Smooth muscle cell of the umbilical artery (primary cell): ENCODE measurements around the gene TM9SF1. TPM values are rescaled to one million over a fixed set of nuclear protein-coding genes. Genes with fewer than 3 reads are reported as not detected.

Source experiments
- total RNA-seq: library from RNA; depleted of rRNA; stranded (reverse); fragments of >200 nt; gene quantifications from 2 replicates; pipeline ENCODE4 v1.2.3, GENCODE V29; 2014

The TM9SF1 gene, protein sequence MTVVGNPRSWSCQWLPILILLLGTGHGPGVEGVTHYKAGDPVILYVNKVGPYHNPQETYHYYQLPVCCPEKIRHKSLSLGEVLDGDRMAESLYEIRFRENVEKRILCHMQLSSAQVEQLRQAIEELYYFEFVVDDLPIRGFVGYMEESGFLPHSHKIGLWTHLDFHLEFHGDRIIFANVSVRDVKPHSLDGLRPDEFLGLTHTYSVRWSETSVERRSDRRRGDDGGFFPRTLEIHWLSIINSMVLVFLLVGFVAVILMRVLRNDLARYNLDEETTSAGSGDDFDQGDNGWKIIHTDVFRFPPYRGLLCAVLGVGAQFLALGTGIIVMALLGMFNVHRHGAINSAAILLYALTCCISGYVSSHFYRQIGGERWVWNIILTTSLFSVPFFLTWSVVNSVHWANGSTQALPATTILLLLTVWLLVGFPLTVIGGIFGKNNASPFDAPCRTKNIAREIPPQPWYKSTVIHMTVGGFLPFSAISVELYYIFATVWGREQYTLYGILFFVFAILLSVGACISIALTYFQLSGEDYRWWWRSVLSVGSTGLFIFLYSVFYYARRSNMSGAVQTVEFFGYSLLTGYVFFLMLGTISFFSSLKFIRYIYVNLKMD
- total RNA-seq: 90.6 and 92.9 TPM in 2 replicates

DNA sequence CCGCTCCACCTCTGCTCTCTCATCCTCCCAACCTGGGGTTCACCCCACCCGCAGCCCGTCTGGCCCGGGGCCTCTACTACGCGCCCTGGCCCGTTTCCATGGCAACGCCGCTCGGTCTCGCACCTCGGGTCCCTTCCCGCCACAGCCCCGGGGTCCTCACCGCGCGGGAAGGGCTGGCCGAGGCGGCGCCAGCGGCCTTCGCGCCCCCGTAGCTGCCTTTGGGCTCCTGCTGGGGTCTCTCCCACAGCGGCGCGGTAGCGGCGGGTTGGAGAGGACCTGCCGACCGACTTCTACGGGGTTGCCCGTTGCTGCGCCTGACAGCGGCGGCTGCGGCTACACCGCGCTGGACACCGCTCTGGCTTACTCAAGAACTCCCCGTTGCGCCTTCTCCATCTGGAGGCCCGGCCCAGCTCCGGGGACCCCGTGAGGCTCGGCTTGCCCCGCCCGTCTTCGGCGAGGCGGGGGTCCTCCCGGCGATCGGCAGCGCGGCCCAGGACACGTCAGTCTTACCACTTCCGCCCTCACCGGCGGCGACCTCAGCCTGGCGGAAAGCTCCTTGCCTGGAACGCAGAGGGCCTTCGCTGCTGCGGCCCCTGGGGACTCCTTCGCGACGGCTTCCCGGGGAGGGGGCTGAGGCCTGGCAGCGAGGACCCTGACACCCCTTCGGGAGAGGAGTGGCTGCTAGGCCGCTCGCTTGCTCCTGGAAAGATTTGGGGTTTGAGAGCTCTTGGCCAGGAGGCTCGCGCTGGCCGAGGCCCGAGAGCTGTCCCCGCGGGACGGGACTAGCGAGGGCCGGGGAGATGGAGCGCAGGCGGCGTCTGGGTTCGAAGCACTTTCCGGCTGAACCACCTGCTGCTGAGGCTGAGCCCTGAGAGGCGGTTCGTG is at the start of gene TM9SF1:
TM9SF1 (minus strand) TSS at position 256 of the 885 bp plus-strand sequence. CDS start 422 bp downstream, outside the sequence.

DNA sequence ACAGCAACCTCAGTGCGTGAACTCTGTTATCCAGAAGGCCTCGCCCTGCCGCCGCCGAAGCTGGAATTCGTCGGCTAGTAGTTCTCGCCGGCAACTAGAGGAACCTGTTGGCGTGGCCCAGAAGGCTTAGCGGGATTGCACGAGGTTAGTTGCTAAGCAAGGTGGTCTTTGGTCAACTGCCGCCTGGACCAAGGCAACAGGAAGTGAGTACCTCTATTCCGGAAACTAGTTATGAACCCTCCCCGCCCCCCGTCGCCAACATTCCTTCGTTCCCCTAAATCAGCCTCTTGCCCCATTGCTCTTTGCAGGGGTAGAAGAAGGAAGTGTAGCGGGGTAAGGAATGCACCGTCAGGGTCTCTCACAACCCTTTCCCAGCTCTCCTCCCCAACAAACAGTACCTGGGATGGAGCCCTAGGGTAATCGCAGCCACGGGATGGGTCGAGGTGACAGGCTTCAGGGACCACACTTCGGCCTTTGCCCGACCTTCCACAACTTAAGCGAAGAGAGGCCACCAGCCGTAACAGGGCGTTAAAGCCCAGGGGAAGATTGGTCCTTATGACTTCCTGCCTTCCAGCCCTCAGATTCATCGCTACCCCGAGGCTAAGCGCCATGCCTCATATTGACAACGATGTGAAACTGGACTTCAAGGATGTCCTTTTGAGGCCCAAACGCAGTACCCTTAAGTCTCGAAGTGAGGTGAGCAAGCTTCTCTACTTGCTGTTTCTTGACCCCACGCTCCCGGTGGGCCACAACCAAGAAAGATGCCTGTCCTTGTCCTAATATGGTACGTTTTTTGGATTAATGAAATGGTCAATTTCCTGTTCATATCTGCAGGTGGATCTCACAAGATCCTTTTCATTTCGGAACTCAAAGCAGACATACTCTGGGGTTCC is 37.6 kb upstream of the TM9SF1 start, which contains the start of gene GMPR2:
GMPR2 (plus strand) TSS at position 285 of the 893 bp plus-strand sequence; CDS start at position 610, 325 bp downstream.

DNA sequence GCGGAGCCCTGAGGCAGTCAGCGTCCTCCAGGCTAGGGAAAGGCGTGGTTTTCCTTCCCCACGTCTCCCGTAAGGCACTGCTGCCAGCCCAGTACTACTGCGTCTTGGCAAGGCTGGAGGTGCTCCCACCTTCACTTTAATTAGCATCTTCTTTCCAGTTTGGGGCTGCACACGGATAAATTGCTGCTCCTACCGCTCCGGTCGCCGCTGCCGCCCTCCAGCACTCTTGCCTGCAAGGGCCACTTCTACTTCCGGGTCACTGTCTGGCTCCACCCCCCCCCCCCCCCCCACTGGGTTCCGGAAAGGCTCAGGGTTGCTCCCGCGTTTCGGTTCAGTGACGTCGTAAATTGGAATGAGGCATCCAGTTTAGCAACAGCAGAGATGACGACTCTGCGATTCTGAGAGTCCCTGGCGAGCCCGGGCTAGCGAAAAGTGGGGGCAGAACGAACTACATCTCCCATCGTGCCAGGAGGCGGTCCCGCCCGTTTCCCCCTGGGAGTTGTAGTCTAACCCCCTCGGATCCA is 36.9 kb upstream of the TM9SF1 start, which contains the start of gene NEDD8:
NEDD8 (minus strand) TSS at position 247 of the 524 bp plus-strand sequence; CDS start at position 147, 100 bp downstream.

DNA sequence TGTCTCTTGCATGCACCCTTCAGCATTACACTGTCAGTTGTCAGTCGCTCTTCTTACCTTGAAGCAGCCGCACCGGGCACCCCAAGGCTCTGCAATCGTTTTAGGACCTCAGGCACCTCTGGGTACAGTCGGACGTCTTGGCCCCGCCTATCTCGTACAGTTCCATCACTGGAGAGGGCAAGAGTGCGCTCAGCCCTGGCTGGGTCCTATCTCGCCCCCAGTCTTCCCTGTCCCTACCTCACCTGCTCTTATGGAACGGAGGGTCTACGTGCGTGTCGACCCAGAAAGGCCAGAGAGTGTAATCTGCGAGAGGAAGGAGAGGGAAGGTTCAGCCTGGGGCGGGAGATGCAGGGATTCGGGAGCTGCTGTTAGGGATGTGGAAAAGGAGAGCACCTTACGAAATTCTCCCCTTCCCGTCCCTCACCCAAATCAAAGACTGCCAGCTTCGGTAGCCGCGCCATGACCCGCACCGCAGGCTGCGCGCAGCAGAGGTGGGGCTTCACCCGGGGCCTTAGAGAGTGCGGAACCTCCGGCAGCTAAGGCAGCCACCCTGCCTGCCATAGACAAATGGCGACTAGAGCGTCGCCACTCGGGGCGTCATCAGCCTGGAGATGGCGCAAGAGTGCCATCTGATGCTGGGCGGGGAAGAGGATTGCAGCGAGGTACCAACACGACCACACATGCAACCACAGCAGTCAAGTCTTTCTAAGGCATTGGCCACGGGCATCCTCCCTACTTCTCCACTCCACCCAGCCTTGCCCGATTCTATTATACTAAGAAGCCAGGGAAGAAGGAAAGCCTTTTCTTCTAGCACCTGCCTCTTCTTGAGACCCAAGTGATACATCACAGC is 20.5 kb upstream of the TM9SF1 start, which contains the start of gene MDP1:
MDP1 (minus strand) TSS at position 572 of the 850 bp plus-strand sequence; CDS start at position 461, 111 bp downstream.

DNA sequence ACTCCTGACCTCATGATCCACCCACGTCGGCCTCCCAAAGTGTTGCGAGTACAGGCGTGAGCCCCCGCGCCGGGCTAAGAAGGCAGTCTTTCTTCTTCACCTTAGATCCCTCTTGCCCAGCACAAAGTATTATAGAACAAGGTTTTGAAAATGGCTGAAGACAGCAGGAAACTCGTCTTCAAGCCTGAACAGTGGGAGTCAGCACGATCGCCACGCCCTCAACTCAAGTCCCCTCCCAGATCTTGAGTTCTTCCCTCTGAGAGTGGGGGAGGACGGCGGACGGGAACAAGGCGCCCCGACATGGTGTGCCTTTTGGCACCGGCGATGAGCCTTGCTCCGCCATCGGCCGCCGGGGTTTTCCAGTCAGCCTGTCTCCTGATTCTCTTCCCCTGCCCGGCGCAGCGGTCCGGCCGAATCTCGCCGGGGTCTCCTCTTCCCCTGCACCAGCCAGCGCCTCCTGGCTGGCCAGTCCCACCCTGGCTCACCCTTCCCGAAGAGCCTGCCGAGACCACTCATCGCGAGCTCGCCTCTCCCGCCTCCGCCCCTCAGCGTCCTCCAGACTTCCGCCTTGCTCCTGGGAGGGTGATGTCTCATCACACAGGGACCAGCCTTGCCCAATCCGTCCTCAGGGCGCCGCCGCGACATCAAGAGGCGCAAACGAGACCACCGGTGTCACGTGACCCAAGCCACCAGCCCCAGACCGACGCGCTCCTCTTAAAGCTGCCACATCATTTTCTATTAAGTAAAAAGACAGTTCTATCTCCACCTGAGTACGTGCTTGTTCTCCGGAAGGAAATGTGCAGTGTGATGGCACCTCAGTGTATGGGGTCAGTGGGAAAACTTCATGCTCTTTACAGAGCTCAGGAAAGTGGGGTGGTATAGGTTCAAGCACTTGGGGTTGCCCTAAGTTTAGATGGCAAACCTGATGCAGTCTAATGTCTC is 18.0 kb upstream of the TM9SF1 start, which contains the start of gene CHMP4A:
CHMP4A (minus strand) TSS at position 565 of the 942 bp plus-strand sequence; CDS start at position 516, 49 bp downstream.

DNA sequence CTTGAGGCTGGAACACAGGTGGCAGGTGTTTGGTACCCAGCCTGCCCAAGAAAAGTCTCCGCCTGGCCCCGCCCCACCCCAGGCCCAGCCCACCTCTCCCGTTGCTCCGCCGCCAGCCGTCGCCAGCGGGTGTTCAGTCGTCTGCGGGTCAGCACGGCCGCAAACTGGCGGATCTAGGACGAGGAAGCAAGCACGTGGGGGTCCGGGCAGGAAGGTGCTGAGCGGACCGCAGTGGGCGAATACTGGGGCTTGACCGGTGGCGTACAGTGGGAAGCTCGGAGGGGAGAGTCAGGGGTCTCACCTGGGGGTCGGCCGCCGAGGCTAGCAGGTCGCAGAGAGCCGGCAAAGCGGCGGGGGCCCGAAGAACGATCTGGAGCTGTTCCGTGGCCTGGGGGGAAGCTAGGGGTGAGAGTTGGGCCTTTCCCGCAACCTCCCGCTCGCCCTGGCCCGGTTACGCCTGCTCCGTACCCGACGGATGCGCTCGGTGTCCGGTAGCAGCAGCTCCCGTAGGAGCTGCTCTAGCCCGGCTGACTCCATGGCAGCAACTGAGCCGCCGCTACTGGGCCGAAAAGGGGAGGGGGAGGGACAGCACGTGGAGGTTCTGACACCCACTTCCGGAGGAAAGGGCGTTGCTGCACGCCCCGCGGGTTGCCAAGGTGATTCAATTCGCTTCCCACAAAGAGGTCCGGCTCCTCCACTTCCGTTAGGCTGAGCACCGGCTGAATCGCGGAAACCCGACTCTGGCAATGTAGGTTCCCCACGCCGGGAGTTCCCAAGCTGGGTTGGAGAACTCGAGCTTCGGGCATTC is 6.8 kb downstream of the TM9SF1 start, which contains the start of gene IPO4:
IPO4 (minus strand) TSS at position 566 of the 808 bp plus-strand sequence; CDS start at position 537, 29 bp downstream.

DNA sequence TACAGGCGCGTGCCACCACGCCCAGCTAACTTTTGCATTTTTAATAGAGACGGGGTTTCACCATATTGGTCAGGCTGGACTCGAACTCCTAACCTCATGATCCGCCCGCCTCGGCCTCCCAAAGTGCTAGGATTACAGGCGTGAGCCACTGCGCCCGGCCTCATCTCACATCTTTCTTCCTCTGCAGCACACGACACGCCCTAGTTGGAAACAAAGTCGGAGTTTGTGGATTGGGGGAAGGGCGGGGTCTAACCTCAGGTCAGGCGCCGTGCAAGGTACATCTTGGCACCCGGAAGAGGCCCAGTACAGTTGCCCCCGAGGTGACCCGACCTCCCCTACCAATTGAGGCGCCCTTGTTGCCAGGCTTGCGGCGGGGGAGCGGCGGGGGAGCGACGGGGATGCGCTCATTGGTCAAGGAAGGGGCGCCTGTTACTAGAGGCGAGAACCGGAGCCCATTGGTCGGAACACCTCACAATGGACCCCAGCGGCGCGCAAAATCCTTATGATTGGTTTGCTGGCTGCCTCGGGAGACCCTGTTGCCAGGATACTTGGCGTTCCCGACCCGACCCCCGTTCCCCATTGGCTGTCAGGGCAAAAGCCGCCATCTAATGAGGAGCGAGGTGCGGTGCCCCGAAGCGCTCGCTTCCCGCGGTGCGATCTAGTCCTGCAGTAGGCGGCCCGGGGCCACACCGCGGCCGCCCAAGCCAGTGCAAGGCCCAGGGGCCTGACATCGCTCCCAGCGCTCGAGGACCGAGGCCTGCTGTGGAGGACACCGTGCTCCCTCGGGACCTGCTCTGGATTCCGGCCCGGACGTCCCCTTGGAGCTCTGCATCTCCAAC is 23.6 kb downstream of the TM9SF1 start, which contains the start of gene REC8:
REC8 (plus strand) TSS at position 659 of the 839 bp plus-strand sequence. CDS start 473 bp downstream, outside the sequence.

DNA sequence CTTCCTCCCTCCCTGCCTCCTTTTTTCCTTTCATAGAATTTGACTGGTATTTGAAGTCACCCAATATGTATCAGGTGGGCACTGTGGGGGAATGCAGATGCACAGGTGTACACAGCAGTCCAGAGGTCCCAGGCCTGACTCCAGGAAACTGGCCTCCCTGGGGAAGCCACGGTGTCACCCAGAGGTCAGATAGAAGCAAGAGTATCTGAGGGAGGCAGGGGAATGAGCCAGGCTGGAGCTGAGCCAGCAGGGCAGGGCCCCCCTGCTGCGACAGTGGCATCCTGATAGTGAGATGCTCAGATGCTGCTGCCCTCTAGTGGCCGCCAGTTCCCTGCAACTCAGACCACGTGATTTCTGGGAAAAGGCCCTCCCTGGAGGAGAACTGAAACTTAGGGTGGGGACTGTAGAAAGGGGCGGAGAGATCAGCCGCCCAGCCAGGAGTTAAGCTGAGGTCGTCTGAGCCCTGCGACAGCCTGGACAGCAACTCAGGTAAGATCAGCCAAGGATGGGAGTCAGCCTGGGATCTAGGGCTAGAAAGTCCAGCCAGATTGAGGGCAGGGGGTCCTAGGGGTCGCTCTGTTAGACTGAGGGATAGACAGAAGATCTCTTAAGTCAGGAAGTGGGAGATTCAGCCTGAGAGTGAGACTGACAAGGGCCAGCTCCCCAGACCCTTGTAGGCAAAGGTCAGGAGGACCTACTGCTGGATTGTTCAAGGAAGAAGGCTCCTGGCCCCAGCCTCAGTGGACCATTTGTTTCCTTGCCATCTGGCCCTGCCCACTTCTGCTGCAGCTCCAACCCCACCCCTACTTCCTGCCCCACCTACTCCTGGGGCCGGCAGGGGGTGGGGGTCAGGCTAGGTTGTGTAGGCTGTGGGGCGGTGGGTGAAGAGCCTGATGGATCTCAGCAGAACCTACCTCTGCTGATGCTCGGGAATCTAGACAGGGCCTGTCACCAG is 34.1 kb downstream of the TM9SF1 start, which contains the start of gene IRF9:
IRF9 (plus strand) TSS at position 416 of the 955 bp plus-strand sequence. CDS start 880 bp downstream, outside the sequence.

DNA sequence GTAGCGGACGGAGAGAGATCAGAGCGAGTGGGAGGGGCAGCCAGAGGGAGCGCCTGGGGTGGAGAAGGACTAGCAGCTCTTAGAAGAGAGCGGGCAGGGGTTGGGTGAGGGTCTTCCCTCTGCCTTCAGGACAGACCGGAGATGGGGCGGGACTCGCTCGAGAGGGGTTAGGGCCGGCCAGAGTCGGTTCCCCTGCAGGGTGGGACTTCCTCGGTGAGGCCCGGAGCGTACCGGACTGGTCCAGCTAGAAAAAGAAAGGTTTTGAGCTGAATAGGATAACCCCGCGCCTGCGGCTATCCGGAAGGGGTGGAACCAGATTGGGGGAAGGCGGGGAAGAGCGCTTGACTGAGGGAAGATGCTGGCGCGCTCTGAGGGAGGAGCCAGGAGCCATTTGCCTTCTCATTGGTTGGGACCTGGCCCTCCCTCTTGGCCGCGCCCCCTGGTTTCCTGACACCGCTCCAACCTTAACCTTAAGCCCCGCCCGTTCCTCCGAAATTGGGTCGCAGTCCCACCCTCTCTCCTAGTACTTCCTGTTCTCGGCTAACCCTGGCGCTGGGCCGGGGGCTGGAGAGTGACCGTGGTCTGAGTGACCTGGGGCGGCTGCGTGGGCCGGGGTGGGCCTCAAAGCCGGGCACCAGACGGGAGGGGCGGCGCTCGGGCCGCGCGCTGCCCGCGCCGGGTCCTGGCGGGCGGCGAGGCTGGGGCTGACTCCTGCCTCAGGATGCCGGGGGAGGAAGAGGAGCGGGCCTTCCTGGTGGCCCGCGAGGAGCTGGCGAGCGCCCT is 48.1 kb downstream of the TM9SF1 start, which contains the start of gene RNF31:
RNF31 (plus strand) TSS at position 521 of the 783 bp plus-strand sequence; CDS start at position 722, 201 bp downstream.

DNA sequence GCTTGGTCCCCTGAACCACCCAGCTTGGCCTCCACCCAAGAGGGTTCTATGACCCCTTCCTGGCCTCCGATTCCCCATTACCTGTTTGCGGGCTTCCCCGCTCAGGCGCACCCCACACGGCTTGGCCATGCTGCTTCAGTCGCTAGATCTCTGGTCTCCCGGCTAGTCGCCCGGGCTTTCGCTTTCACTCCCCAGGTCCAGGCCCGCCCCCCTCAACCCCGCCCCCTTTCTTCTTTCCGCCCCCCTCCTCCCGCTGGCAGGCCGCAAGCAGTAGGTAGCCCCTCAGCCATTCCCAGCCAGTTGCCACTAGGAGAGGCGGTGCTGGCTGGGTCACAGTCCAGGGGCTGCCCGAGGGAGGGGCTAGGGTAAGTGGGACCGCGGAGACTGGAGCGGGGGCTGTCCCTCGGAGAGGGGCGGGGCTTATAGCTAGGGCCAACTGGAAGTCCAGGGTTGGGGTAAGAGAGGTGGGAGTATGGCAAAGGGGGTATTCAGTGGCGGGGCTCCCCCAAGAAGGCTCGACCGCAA is 48.7 kb downstream of the TM9SF1 start, which contains the start of gene PSME2:
PSME2 (minus strand) TSS at position 158 of the 525 bp plus-strand sequence; CDS start at position 129, 29 bp downstream.

DNA sequence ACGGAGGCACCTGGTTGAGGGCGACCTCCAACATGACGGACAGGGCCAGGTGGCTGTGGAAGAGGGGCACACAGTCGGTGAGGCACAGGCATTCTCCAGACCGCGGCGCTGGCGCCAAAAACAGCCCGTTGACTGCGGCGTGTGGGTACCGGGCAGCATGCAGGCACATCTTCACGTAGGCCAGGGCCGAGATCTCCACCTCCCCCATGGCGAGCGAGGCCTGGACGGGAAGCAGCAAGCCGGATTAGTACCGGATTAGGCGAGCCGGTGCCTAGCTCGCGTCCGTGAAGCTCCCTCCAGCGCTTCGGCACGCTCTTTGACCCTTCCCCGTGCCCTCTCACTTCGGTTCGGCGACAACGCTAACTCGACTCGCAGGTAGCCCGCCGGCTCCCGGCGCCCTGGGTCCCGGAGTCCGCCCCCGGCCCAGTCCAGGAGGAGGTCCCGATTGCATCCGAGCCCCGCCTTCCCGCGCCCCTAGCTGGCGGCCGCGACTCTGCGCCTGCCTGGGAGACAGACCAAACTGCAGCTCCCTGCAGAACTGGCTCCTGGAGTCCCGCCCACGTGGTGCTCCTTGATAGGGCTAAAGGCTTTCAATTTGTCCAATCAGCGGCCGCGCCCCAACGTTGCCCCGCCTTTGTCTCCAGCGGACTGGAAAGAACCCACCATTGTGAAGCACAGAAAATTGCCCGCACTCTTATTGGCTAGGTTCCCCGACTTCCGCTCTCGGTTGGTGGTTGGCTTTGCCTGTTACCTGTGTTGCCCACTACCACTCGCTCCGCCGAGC is 54.0 kb downstream of the TM9SF1 start, which contains the start of gene EMC9:
EMC9 (minus strand) TSS at position 495 of the 784 bp plus-strand sequence; CDS start at position 208, 287 bp downstream.

